GM21367 (cell line): ENCODE results near the gene USP15.

Source experiments
- ATAC-seq: cut with Tn5 transposase; IDR thresholded peaks from one replicate; pipeline ENCODE4 v1.9.1; 2021; ENCODE audit not compliant: unreplicated experiment

Gene USP15

GRCh38 chr12:62279058-62279457 lies 18.9 kb downstream of the USP15 start:
- no peak for ATAC-seq

GRCh38 chr12:62279961-62280360 lies 19.8 kb downstream of the USP15 start:
- no peak for ATAC-seq

- no peak for ATAC-seq
Measured at GRCh38 chr12:62282057-62282774, 22.0 kb downstream of the USP15 start.

- no peak for ATAC-seq
Measured at GRCh38 chr12:62284749-62285148, 24.5 kb downstream of the USP15 start.

- no peak for ATAC-seq
Measured at GRCh38 chr12:62285284-62285683, 25.1 kb downstream of the USP15 start.

- ATAC-seq: no peak
Measured at GRCh38 chr12:62288328-62288727, 28.1 kb downstream of the USP15 start.

- ATAC-seq: no peak
Measured at GRCh38 chr12:62290846-62291245, 30.6 kb downstream of the USP15 start.

- no peak for ATAC-seq
Measured at GRCh38 chr12:62291864-62292760, 31.9 kb downstream of the USP15 start.

- ATAC-seq: no peak
Measured at GRCh38 chr12:62292761-62293344, 32.6 kb downstream of the USP15 start.

GRCh38 chr12:62294378-62294777 lies 34.2 kb downstream of the USP15 start:
- ATAC-seq: no peak

GRCh38 chr12:62296001-62296400 lies 35.8 kb downstream of the USP15 start:
- ATAC-seq: no peak

GRCh38 chr12:62297321-62297720 lies 37.1 kb downstream of the USP15 start:
- no peak for ATAC-seq

GRCh38 chr12:62299617-62300016 lies 39.4 kb downstream of the USP15 start:
- no peak for ATAC-seq

- ATAC-seq: no peak
Measured at GRCh38 chr12:62301080-62301798, 41.0 kb downstream of the USP15 start.

- ATAC-seq: no peak
Measured at GRCh38 chr12:62301799-62302133, 41.6 kb downstream of the USP15 start.

- ATAC-seq: no peak
Measured at GRCh38 chr12:62304560-62304959, 44.4 kb downstream of the USP15 start.

GRCh38 chr12:62305778-62306177 lies 45.6 kb downstream of the USP15 start:
- ATAC-seq: no peak

- no peak for ATAC-seq
Measured at GRCh38 chr12:62306569-62307530, 46.6 kb downstream of the USP15 start.

- no peak for ATAC-seq
Measured at GRCh38 chr12:62308201-62308600, 48.0 kb downstream of the USP15 start.

- ATAC-seq: no peak
Measured at GRCh38 chr12:62313727-62314380, 53.6 kb downstream of the USP15 start.
